ENCODE data around the gene KLK1. TPM values are rescaled to one million over a fixed set of nuclear protein-coding genes. Genes with fewer than 3 reads are reported as not detected.

Gene KLK1
- total RNA-seq, 1 donor from 2014 or later, result not detected

DNA sequence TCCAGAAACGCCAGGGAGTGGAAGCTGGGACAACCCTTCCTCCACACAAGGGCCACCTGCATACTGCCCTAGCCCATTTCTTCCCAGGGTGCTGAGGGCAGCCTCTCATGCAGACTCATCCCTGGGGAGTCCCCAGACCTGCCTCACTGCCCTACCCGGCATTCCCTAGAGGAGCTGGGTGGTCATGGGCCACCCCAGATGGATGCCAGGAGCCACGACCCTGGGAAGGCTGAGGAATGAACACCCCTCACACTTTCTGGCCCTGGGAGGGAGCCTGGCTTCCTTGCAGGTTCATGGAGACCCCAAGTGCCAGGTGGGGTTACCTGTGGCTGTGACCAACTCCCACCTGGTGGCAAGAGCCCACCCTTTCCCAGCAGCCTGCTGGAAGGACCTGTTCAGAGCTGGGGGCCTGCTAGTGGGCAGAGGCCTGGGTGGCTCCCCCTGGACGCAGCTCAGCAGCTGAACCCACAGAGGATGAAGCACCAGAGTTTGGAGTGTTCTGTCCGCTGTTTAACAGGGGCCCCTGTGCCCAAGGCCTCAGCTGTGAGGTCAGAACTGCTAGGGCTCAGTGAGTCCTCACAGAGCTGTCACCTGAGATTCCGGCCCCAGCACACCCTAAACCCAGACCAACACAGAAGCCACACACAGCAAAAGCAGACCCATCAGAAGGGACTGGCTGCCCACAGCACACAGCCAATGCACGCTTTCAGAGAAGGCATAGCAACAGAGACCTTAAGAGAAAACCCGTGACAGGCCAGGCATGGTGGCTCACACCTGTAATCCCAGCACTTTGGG lies 26.8 kb downstream of the KLK1 start:
- no peak for DNase-seq (ENCODE audit: low spot score in 2 of 2)

DNA sequence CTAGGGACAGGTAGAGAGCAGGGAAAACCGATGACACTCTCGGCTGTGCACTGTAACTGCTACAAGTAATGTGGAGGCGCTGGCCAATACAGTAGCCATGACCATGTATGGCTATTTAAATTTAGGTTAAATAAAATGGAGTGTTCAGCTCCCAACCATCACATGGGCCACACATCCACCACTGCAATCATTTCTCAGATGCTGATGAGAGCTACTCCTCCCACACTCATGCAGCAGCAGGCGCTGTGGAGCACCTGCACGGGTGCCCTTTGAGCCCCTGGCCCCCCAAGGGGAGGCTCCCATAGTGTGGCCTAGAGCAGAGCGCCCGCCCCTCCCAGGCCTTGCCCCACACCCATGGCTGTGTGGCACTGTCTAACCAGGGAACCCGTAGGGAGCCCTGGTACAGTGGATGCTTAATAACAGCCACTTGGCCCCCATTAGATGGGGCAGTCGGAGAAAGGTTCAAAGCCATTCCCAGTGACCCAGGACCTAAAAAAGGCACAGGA lies 27.4 kb downstream of the KLK1 start:
- intact Hi-C loops (cut with DNase I), result no loop called here
- H3K4me1 ChIP-seq, result no peaks in the 10 kb centered on the region
- peaks cover 23 to 27% of the 10 kb centered on the region in 2 donors for H3K36me3 ChIP-seq
- no peaks in the 10 kb centered on the region for H3K27me3 ChIP-seq
- DNase-seq (ENCODE audit: low spot score in 2 of 2), result no peak
- H3K9me3 ChIP-seq, result no peaks in the 10 kb centered on the region
- no peak overlapping the region for H3K4me3 ChIP-seq
- H3K27ac ChIP-seq, result no peak overlapping the region
- TF ChIP-seq, protein P1, sequence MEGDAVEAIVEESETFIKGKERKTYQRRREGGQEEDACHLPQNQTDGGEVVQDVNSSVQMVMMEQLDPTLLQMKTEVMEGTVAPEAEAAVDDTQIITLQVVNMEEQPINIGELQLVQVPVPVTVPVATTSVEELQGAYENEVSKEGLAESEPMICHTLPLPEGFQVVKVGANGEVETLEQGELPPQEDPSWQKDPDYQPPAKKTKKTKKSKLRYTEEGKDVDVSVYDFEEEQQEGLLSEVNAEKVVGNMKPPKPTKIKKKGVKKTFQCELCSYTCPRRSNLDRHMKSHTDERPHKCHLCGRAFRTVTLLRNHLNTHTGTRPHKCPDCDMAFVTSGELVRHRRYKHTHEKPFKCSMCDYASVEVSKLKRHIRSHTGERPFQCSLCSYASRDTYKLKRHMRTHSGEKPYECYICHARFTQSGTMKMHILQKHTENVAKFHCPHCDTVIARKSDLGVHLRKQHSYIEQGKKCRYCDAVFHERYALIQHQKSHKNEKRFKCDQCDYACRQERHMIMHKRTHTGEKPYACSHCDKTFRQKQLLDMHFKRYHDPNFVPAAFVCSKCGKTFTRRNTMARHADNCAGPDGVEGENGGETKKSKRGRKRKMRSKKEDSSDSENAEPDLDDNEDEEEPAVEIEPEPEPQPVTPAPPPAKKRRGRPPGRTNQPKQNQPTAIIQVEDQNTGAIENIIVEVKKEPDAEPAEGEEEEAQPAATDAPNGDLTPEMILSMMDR (IDR thresholded peaks at IDR 0.05), result no peak

More for the DNA sequence above, 26.8 kb downstream of the KLK1 start:
- no peaks in the 10 kb centered on the region for H3K27me3 ChIP-seq
- no peak overlapping the region for H3K27ac ChIP-seq
- no peaks in the 10 kb centered on the region for H3K9me3 ChIP-seq
- TF ChIP-seq, protein P1 (IDR thresholded peaks at IDR 0.05), result no peak
- H3K36me3 ChIP-seq, result peaks cover 24 to 31% of the 10 kb centered on the region in 2 donors
- no peaks in the 10 kb centered on the region for H3K4me1 ChIP-seq
- H3K4me3 ChIP-seq, result no peak overlapping the region
- intact Hi-C loops (cut with DNase I), result no loop called here

DNA sequence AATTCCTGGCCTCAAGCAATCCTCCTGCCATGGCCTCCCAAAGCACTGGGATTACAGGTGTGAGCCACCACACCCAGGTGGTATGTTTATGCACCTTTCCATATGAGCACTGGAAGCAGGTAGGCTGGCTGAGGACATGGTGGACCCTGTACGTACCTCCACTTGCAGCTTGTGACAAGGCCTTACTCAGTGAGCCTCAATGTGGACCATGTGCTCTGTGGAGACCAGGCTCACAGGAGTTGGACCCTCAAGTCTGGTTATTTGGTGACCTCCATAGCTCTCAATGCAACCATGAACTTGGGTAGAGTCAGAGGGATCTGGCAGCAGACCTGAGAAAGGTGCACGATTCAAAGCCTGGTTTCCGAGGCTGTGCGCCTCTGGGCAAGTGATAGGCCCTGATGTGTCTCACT lies 27.9 kb downstream of the KLK1 start:
- H3K36me3 ChIP-seq, result peaks cover 19 to 22% of the 10 kb centered on the region in 2 donors
- intact Hi-C loops (cut with DNase I), result no loop called here

DNA sequence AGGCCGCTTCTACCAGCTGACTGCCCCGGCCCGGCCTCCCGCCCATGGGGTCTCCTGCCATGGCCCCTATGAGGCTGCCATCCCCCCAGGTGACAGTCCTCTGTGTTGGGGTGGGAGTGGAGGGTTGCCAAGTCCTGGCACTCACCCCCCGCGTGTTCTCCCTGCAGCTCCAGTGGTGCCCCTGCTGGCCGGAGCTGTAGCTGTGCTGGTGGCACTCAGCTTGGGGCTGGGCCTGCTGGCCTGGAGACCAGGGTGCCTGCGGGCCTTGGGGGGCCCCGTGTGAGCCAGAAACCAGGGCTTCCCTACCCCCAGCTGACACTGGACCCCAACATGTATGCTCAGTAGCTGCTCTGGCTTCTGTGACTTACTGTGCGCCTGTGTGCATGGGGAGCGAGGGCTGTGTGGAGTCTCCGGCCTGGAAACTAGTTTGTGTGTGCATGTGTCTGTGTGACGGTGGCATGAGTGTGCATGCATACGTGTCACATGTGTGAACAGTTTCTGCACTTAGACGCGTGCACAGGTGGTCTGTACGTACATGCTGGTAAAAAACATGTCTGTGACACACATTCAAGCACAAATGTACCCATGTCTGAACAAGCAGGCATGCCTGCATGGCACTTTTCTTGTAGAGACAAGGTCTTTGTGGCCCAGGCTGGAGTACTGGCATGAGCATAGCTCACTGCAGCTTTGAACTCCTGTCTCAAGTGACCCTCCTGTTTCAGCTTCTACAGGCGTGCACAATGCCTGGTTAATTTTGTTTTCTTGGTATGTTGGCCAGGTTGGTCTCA lies 28.5 kb downstream of the KLK1 start:
- Histone ChIP-seq H3K36me3 (peaks cover 19 to 21% of the 10 kb centered on the region in 2 donors), H3K4me3 (no peak overlapping the region), H3K27ac (no peak overlapping the region), H3K27me3 (no peaks in the 10 kb centered on the region), H3K9me3 (no peaks in the 10 kb centered on the region), H3K4me1 (no peaks in the 10 kb centered on the region)
- TF ChIP-seq, protein P1 (IDR thresholded peaks at IDR 0.05), result no peak
- no peak for DNase-seq (ENCODE audit: low spot score in 2 of 2)
- intact Hi-C loops (cut with DNase I), result no loop called here

More for the DNA sequence above, 27.9 kb downstream of the KLK1 start:
- no peaks in the 10 kb centered on the region for H3K27me3 ChIP-seq
- DNase-seq (ENCODE audit: low spot score in 2 of 2), result no peak
- no peak overlapping the region for H3K4me3 ChIP-seq
- H3K9me3 ChIP-seq, result no peaks in the 10 kb centered on the region
- TF ChIP-seq, protein P1 (IDR thresholded peaks at IDR 0.05), result no peak
- H3K27ac ChIP-seq, result no peak overlapping the region
- H3K4me1 ChIP-seq, result no peaks in the 10 kb centered on the region

DNA sequence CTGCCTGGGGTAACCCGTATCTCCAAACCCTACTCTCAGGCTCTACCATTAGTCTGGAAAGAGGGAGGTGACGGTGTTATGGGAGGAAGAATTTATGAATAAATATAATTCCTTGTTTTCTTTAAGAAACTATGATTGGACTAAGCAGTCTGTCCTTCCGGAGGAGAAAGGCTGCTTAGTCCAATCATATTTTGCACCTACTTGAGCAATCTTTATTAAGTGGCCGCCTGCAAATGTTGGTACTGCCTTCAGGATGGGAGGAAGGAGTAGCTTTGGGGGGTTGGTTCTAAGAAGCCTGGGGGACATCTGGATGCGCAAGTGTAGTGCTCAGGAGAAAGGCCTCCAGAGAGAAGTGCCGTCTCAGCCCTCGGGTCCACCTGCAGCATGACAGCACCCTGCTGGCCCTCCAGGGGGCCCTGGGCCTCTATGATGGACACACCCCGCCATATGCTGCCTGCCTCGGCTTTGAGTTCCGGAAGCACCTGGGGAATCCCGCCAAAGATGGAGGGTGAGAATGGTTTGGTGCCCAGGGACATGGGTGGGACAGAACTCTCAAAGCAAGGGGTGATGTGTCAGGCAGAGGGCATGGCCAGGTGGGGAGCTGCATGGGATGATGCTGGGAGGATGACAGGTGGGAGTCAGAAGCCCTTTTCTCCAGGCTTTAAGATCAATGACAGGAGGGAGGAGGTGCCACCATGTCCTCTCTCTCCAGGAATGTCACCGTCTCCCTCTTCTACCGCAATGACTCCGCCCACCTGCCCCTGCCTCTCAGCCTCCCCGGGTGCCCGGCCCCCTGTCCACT lies 29.3 kb downstream of the KLK1 start:
- TF ChIP-seq, protein P1 (IDR thresholded peaks at IDR 0.05), result no peak
- Histone ChIP-seq H3K9me3 (no peaks in the 10 kb centered on the region), H3K27ac (no peak overlapping the region), H3K36me3 (peaks cover 19 to 21% of the 10 kb centered on the region in 2 donors), H3K4me3 (no peak overlapping the region), H3K4me1 (no peaks in the 10 kb centered on the region), H3K27me3 (no peaks in the 10 kb centered on the region)
- intact Hi-C loops (cut with DNase I), result no loop called here
- no peak for DNase-seq (ENCODE audit: low spot score in 2 of 2)
